GM12874 (cell line): Measurements from ENCODE around the gene SEMA4D.

Experiments
- CTCF ChIP-seq: IDR thresholded peaks from 2 replicates; pipeline ENCODE4 v1.5.1; 2011; ENCODE audit warnings: low read depth, mild to moderate bottlenecking, control low read depth, low read length, moderate library complexity; ENCODE audit not compliant: insufficient read depth

The SEMA4D gene

GRCh38 chr9:89500008-89500407 lies 2.1 kb upstream of the SEMA4D start:
- TF ChIP-seq CTCF = no peak

GRCh38 chr9:89498852-89499480 lies 1.1 kb upstream of the SEMA4D start:
- no peak for TF ChIP-seq CTCF

- no peak for TF ChIP-seq CTCF
Measured at GRCh38 chr9:89497257-89497963, 503 bp downstream of the SEMA4D start.

- TF ChIP-seq CTCF = no peak
Measured at GRCh38 chr9:89496645-89497256, 1.2 kb downstream of the SEMA4D start.

GRCh38 chr9:89495824-89496560 lies 1.9 kb downstream of the SEMA4D start:
- TF ChIP-seq CTCF = no peak

- no peak for TF ChIP-seq CTCF
Measured at GRCh38 chr9:89494199-89494598, 3.7 kb downstream of the SEMA4D start.

- no peak for TF ChIP-seq CTCF
Measured at GRCh38 chr9:89493671-89494070, 4.2 kb downstream of the SEMA4D start.
